GM12891 (cell line): ENCODE results near the gene RUNX2.

Experiments used
- POLR2A ChIP-seq: IDR thresholded peaks from 2 replicates; pipeline ENCODE4 v1.6.1; 2011; ENCODE audit warnings: low read depth, low read length, control low read depth
- POU2F2 ChIP-seq: IDR thresholded peaks from 2 replicates; pipeline ENCODE4 v1.6.1; 2011; ENCODE audit warnings: low read depth, mild to moderate bottlenecking, control low read depth, low read length, moderate library complexity

DNA sequence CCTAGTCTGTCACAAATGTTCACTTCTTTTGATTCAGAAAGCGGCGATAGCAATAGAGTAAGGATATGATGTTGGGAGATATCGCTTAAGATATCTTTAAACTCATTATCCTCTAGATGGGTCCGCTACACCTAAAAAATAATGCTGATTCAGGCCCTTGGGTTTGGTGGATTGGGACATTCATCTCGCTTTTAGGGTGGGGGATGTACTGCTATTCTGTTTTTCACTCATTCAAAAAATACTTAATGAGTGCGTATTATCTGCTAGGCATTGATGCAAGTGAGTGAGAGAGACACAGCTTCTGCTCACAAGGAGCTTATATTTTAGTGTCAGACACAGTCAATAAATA lies 167.9 kb downstream of the RUNX2 start:
- no peak for TF ChIP-seq POLR2A
- no peak for TF ChIP-seq POU2F2
